HG02763 (cell line): ENCODE results near the gene MED29.
A peak's percentile ranks its signal among the peaks of the same experiment; 100 is the strongest.

Experiments
- ATAC-seq: cut with Tn5 transposase; IDR thresholded peaks from one replicate; pipeline ENCODE4 v1.9.1; 2021; ENCODE audit warnings: mild to moderate bottlenecking, moderate library complexity; ENCODE audit not compliant: unreplicated experiment

Gene MED29

GRCh38 chr19:39390751-39391437 lies at the start of gene MED29, which contains the start of gene PAF1:
MED29 (plus strand) TSS chr19:39391378; CDS start chr19:39391423, 45 bp downstream.
PAF1 (minus strand) TSS chr19:39391106; CDS start chr19:39390864, 242 bp downstream.
- ATAC-seq: peak; percentile 90

- ATAC-seq: peak; percentile 90
Observed at GRCh38 chr19:39341719-39342604, 49.2 kb upstream of the MED29 start, which contains the start of gene SAMD4B. SAMD4B (plus strand) TSS chr19:39342421; CDS start chr19:39356894, 14,473 bp downstream.

- ATAC-seq: no peak
Observed at GRCh38 chr19:39342647-39343305, 48.4 kb upstream of the MED29 start.

GRCh38 chr19:39345956-39346355 lies 45.2 kb upstream of the MED29 start:
- no peak for ATAC-seq

- no peak for ATAC-seq
Observed at GRCh38 chr19:39347332-39348164, 43.6 kb upstream of the MED29 start.

- no peak for ATAC-seq
Observed at GRCh38 chr19:39349326-39349725, 41.9 kb upstream of the MED29 start.

- ATAC-seq: no peak
Observed at GRCh38 chr19:39350156-39350555, 41.0 kb upstream of the MED29 start.

- no peak for ATAC-seq
Observed at GRCh38 chr19:39351537-39352064, 39.6 kb upstream of the MED29 start.

- no peak for ATAC-seq
Observed at GRCh38 chr19:39352381-39353255, 38.6 kb upstream of the MED29 start.

- ATAC-seq: no peak
Observed at GRCh38 chr19:39355253-39355652, 35.9 kb upstream of the MED29 start.

GRCh38 chr19:39356073-39356472 lies 35.1 kb upstream of the MED29 start:
- no peak for ATAC-seq

- ATAC-seq: no peak
Observed at GRCh38 chr19:39356647-39357046, 34.5 kb upstream of the MED29 start.

GRCh38 chr19:39359026-39359425 lies 32.2 kb upstream of the MED29 start:
- no peak for ATAC-seq

GRCh38 chr19:39360599-39360998 lies 30.6 kb upstream of the MED29 start:
- ATAC-seq: no peak

GRCh38 chr19:39362682-39363657 lies 28.2 kb upstream of the MED29 start:
- no peak for ATAC-seq

GRCh38 chr19:39363901-39364457 lies 27.2 kb upstream of the MED29 start:
- ATAC-seq: no peak

- ATAC-seq: no peak
Observed at GRCh38 chr19:39365531-39365930, 25.6 kb upstream of the MED29 start.

- no peak for ATAC-seq
Observed at GRCh38 chr19:39369200-39369599, 22.0 kb upstream of the MED29 start.
